Gastroesophageal sphincter (tissue), 4 donors: ENCODE results near the gene ACOXL. TPM values are rescaled to one million over a fixed set of nuclear protein-coding genes. Genes with fewer than 3 reads are reported as not detected.
A peak's percentile ranks its signal among the peaks of the same experiment; 100 is the strongest.
"Not testable (repeated sequence)": the region's sequence is repeated elsewhere in the genome, so short reads cannot be mapped to it uniquely, and the experiment has no call there.

Source experiments
- ATAC-seq: fragments of 150-250 bp; one replicate; pipeline ENCODE4 v1.9.1; 2016; ENCODE audit warnings: mild to moderate bottlenecking, moderate library complexity
- H3K27ac ChIP-seq, 4 donors: fragments of 200-600 bp; sonication (generic) in 3 of 4; 1 replicate in 3 of 4; 2 replicates in 1 of 4; pipeline ENCODE4 v1.5.1; 2016 to 2019
- H3K27me3 ChIP-seq: fragments of 200-600 bp; sonication (generic); one replicate; pipeline ENCODE4 v1.5.1; 2019
- H3K36me3 ChIP-seq, 2 donors: fragments of 200-600 bp; sonication (generic); one replicate each; pipeline ENCODE4 v1.5.1; 2019; ENCODE audit warnings: control low read depth in 1 of 2
- H3K4me1 ChIP-seq, 3 donors: fragments of 200-600 bp; sonication (generic); 1 replicate in 2 of 3; 2 replicates in 1 of 3; pipeline ENCODE4 v1.5.1; 2016 to 2019; ENCODE audit warnings: control low read depth in 2 of 3
- H3K4me3 ChIP-seq, 2 donors: fragments of 200-600 bp; sonication (generic); one replicate each; pipeline ENCODE4 v1.5.1; 2019; ENCODE audit warnings: mild to moderate bottlenecking in 1 of 2, moderate library complexity in 1 of 2
- H3K9me3 ChIP-seq, 3 donors: fragments of 200-600 bp; sonication (generic); one replicate each; pipeline ENCODE4 v1.5.1; 2017 to 2019; ENCODE audit warnings: control low read depth in 2 of 3
- EP300 ChIP-seq: sonication (generic); formaldehyde crosslinking; IDR thresholded peaks from one replicate; pipeline ENCODE4 v1.6.1; 2017; ENCODE audit warnings: antibody characterized with exemption, mild to moderate bottlenecking
- POLR2A ChIP-seq, 2 donors: fragments of 450-650 bp; IDR thresholded peaks; one replicate each; pipeline ENCODE4 v1.6.1; 2017; ENCODE audit warnings: antibody characterized with exemption in 2 of 2, mild to moderate bottlenecking in 2 of 2, moderate library complexity in 1 of 2
- POLR2AphosphoS5 ChIP-seq: sonication (generic); formaldehyde crosslinking; IDR thresholded peaks from one replicate; pipeline ENCODE4 v1.6.1; 2017; ENCODE audit warnings: antibody characterized with exemption
- WGBS, 2 donors: methylation state at CpG; one replicate each; pipeline ENCODE4 v1.1.5; 2018; ENCODE audit warnings: low coverage in 1 of 2; 5-methylcytosine and 5-hydroxymethylcytosine counted together
- total RNA-seq, 4 donors: library from RNA; depleted of rRNA; stranded (reverse); fragments of >200 nt; gene quantifications; one replicate each; pipeline ENCODE4 v1.1.0, GENCODE V29; 2016
- TF ChIP-seq, protein P1 (sequence below), 4 experiments: fragments of 200-600 bp in 2 of 4; fragments of 450-650 bp in 2 of 4; sonication (generic) in 1 of 4; IDR thresholded peaks; one replicate each; pipeline ENCODE4 v1.5.1; 2017 to 2019; ENCODE audit warnings: antibody characterized with exemption in 4 of 4, mild to moderate bottlenecking in 2 of 4, moderate library complexity in 2 of 4

Gene ACOXL
- total RNA-seq = not detected

DNA sequence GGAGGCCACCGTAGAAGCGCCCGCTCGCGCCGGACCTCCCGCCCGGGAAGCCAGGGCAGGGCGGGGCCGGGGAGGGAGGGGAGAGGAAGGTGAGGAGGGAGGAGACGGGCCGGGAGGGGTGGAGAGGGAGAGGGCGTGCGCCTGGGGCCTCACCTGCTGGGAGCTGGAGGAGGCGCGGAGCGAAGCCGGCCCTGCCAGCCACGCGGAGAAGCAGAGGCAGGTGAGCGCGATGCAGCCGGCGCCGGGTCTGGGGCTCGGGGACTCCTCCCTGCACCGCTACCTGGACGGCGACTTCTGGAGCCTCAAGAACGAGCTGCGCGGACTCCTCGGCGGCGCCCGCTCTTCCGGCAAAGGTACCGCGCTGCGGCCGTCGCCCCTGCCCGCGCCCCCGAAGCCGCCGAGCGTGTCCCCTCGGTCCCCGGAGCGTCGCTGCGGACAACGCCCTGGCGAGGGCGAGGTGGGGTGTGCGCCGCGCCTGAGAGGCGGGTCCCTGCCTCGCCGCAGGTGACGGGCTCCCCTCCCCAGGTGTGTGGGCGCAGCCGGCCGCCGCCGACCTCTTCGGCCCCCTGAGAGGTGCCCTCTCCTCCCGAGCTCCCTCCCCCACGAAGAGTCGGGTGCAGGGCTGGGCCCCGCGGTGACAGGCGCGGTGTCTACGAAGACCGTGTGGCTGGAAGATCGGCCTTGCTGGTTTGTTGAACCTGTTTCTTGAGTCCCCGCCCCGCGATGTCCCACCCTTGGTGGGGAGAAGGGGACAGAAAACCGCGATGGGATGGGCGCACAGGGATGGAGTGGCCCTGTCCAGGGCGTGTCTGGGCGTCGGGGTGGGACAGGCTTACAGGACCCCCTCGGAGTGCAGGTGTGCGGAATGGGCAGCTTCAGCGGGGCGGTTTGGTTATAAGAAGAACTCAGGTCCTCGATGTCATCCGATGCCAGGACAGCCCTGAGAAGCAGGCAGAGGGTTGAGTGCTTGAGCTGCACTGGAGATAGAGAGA lies at the start of gene ACOXL:
Gene ACOXL (plus strand): TSS at position 152 of the 992 bp plus-strand sequence. CDS start 35,817 bp downstream, outside the sequence.
- Histone ChIP-seq H3K36me3 (no peaks in the 10 kb centered on the region), H3K27ac (no peak within 1 kb of the TSS), H3K4me3 (peak within 1 kb of the TSS in 1 of 2 donors; percentile 37), H3K4me1 (peaks cover 0 to 12% (median 7%) of the 10 kb centered on the region in 3 donors), H3K9me3 (peaks cover 0 to 1% (median 0%) of the 10 kb centered on the region in 3 donors), H3K27me3 (peaks cover 65% of the 10 kb centered on the region)
- ATAC-seq = no peak
- TF ChIP-seq POLR2AphosphoS5 = no peak
- TF ChIP-seq EP300 = no peak
- TF ChIP-seq, protein P1, sequence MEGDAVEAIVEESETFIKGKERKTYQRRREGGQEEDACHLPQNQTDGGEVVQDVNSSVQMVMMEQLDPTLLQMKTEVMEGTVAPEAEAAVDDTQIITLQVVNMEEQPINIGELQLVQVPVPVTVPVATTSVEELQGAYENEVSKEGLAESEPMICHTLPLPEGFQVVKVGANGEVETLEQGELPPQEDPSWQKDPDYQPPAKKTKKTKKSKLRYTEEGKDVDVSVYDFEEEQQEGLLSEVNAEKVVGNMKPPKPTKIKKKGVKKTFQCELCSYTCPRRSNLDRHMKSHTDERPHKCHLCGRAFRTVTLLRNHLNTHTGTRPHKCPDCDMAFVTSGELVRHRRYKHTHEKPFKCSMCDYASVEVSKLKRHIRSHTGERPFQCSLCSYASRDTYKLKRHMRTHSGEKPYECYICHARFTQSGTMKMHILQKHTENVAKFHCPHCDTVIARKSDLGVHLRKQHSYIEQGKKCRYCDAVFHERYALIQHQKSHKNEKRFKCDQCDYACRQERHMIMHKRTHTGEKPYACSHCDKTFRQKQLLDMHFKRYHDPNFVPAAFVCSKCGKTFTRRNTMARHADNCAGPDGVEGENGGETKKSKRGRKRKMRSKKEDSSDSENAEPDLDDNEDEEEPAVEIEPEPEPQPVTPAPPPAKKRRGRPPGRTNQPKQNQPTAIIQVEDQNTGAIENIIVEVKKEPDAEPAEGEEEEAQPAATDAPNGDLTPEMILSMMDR (IDR thresholded peaks at IDR 0.05) = no peak
- TF ChIP-seq POLR2A (IDR thresholded peaks at IDR 0.05) = no peak
- WGBS, 2 donors = 2 to 7% methylated on average over 11 to 15 of the region's 94 CpGs

DNA sequence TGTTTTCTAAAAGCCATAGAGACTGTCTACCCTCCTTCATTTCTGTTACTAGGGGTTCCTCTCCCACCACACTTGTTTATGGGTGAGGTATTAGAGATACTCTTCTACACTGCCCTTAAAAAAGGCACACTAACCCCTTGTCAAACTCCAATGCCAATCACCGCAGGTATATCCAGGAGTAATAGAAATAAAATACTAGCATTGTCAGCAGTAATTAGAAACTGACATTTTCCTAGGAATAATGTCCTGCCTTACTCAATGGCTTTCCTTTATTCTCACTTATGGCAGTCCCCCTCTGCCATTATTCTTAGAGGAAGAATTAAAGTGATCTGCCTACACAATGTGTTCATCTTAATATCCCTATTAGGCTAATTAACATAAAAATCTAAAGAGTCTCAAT lies 49.5 kb upstream of the ACOXL start:
- H3K4me1 ChIP-seq = peaks cover 0 to 15% (median 8%) of the 10 kb centered on the region in 3 donors
- 100% methylated on average over 1 of the region's 1 CpG for WGBS, 2 donors
- no peaks in the 10 kb centered on the region for H3K36me3 ChIP-seq
- H3K27ac ChIP-seq = no peak overlapping the region
- peaks cover 0 to 6% (median 0%) of the 10 kb centered on the region in 3 donors for H3K9me3 ChIP-seq
- ATAC-seq = no peak
- TF ChIP-seq EP300 (no peak), POLR2A (IDR thresholded peaks at IDR 0.05) (no peak)
- H3K27me3 ChIP-seq = no peaks in the 10 kb centered on the region
- H3K4me3 ChIP-seq = no peak overlapping the region

DNA sequence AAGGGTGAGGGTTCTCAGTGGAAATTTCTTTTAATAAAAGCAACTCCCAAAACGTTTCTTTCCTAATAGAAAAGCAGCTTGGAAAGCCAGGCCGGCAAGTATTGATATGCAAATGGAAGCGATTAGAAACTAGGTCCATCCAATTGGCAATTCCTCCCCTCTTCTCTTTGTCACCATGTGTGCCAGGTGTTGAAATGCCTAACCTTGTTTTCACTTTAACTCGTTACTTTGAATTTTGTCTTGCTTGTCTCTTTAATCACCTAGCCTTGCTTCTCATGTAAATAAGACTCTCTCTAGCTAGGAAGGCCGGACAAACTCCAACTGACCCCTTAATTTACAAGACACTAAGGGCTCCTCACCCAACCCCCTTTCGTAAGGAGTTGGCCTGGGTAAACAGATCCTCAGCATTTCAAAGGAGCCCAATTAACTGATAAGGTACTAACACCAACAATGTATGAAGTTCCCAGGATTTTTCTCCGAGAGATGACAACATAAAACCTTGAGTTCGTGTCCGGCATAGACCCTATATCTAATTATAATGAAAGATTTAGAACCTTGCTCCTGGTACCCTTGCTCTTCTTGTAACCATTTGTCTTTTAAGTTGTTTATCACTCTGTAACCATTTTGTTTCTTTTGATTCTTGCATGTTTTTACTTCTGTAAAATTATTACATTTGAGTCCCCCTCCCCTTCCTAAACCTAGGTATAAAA lies 44.4 kb upstream of the ACOXL start:
- not testable (repeated sequence) for H3K27ac ChIP-seq, H3K9me3 ChIP-seq, ATAC-seq, H3K4me3 ChIP-seq, H3K36me3 ChIP-seq, H3K27me3 ChIP-seq, H3K4me1 ChIP-seq
- WGBS, 2 donors = 42 to 58% methylated on average over 7 to 9 of the region's 9 CpGs

DNA sequence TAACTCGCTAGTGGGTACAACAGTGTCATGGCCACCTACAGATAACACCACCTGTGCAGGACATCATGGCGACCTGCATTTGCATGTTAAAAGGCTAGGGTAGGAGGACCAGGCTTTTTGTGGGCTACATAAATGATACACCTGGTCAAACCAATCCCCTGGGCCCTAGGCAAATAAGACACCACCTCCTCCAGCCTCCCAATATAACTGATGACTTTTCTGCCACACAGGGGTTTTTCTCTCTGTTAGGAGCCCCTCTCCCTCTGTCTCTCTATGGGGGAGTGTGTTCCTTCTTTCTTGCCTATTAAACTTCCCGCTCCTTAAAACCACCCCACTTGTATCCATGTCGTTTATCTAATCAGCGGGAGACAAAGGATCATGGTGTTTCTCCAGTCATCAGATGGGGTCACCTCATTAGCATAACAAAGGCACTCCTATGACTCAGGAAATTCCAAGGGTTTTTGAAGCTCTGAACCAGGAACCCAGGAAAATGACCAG lies 43.7 kb upstream of the ACOXL start:
- WGBS, 2 donors = 47 to 60% methylated on average over 3 to 4 of the region's 5 CpGs
- H3K4me3 ChIP-seq = no peak overlapping the region
- no peak for ATAC-seq
- no peak overlapping the region for H3K27ac ChIP-seq
- H3K27me3 ChIP-seq = peaks cover 8% of the 10 kb centered on the region
- TF ChIP-seq EP300 = no peak
- TF ChIP-seq, protein P1 (IDR thresholded peaks at IDR 0.05) = no peak
- no peak for TF ChIP-seq POLR2AphosphoS5
- no peak for TF ChIP-seq POLR2A (IDR thresholded peaks at IDR 0.05)
- H3K4me1 ChIP-seq = no peaks in the 10 kb centered on the region
- H3K9me3 ChIP-seq = peaks cover 0 to 6% (median 0%) of the 10 kb centered on the region in 3 donors
- H3K36me3 ChIP-seq = no peaks in the 10 kb centered on the region

DNA sequence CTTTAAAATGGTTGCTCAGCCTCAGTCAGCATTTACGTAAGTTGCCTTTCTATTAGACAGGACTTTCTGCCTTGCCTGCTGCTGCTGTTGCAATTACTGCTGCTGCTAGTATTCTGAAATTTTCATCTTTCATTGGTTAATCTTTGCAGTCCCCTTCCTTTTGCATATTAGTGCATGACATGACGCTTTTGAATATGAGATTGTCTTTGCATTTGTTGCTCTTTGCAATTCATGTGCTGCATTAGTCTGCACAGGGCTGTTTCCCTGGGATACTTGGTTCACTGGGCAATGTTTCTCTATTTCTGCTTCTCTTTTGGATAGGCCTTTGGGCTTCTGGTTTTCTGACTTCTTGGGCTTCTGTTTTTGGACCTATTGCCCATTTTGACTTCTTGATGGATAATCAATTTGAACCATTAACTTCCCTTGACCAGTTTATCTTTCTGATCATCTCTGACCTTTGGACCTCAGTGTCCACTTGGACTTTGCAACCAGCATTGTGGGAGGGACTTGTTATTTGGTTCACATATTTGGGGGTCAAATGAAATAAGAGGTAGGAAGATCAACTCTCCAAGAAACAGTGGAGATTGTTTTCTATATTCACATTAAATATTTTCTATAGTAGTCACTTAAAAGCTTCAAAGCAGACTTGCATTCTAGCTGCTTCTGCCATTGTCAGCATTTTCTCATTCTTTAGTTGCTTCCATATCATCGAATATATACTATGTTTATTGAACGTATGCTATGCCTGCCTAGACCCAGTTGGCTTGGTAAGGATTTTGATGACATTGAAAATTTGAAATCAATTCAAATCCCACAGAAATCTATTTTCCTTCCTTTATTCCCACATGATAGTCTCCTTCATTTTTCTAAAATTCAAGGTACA lies 42.0 kb upstream of the ACOXL start:
- Histone ChIP-seq H3K36me3 (no peaks in the 10 kb centered on the region), H3K27ac (no peak overlapping the region)
- 83 to 92% methylated on average over 3 to 4 of the region's 4 CpGs for WGBS, 2 donors

More for the DNA sequence above, 42.0 kb upstream of the ACOXL start:
- Histone ChIP-seq H3K4me1 (no peaks in the 10 kb centered on the region), H3K9me3 (peaks cover 0 to 6% (median 0%) of the 10 kb centered on the region in 3 donors), H3K27me3 (peaks cover 8% of the 10 kb centered on the region), H3K4me3 (no peak overlapping the region)
- TF ChIP-seq POLR2AphosphoS5 = no peak
- TF ChIP-seq EP300 = no peak
- TF ChIP-seq, protein P1 (IDR thresholded peaks at IDR 0.05) = no peak
- TF ChIP-seq POLR2A (IDR thresholded peaks at IDR 0.05) = no peak
- ATAC-seq = no peak
